MG63 (cell line): ENCODE measurements around the gene CCDC85C. TPM values are rescaled to one million over a fixed set of nuclear protein-coding genes. Genes with fewer than 3 reads are reported as not detected.
"Not testable (repeated sequence)": the region's sequence is repeated elsewhere in the genome, so short reads cannot be mapped to it uniquely, and the experiment has no call there.

Experiments used
- DNase-seq: peaks from one replicate; pipeline ENCODE4 v3.0.0-alpha.2; 2020
- H3K27me3 ChIP-seq: fragments of 250-450 bp; sonication (Bioruptor Pico); 2 replicates; pipeline ENCODE4 v1.5.1; 2020; ENCODE audit warnings: mild to moderate bottlenecking, moderate library complexity
- H3K36me3 ChIP-seq: fragments of 250-450 bp; sonication (Bioruptor Pico); 2 replicates; pipeline ENCODE4 v1.5.1; 2020; ENCODE audit warnings: mild to moderate bottlenecking, moderate library complexity
- H3K4me3 ChIP-seq: fragments of 250-450 bp; sonication (Bioruptor Pico); 2 replicates; pipeline ENCODE4 v1.5.1; 2020; ENCODE audit warnings: mild to moderate bottlenecking, moderate library complexity
- H3K9me3 ChIP-seq: fragments of 250-450 bp; sonication (Bioruptor Pico); 2 replicates; pipeline ENCODE4 v1.5.1; 2020; ENCODE audit warnings: mild to moderate bottlenecking, moderate library complexity
- total RNA-seq: library from RNA; depleted of rRNA; stranded (reverse); fragments of >200 nt; shearing (Covaris generic); gene quantifications from 2 replicates; pipeline ENCODE4 v1.2.3, GENCODE V29; 2014; ENCODE audit warnings: low replicate concordance; rRNA removed

CCDC85C gene
- total RNA-seq, result 19.9 and 22.2 TPM in 2 replicates

DNA sequence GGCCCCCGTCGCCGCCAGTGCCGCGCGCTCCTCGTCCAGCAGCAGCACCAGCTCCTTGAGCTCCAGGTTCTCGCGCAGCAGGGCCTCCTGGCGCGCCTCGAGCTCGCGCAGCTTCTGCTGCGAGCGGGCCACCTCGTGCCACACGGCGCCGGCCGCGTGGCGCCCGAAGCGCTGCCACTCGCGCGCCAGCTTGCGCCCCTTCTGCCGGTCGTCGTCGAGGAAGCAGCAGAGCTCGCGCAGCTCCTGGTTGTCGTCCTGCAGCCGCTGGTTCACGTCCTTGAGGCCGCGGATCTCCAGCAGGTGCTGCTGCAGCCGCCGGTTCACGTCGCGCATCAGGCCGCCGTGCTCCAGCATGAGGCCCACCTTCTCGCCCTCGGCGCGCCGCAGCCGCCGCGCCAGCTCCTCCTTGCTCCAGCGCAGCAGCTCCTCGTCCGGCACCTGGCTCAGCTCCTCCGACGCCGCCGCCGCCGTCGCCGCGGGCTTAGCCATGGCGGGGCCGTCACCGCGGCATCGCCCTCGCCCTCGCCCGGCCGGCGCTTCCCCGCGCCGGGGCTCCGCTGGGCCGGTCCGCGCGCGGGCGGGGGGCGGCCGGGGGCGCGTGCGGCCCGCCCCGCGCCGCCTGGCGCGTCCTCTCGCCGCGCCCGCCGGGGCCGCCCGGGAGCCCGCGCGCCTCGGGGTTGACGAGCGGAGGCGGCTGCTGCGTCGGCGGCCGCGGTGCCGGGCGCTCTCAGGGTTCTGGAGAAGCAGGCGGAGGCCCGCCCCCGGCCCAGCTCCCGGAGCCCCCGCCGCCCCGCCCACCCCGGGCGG is at the start of gene CCDC85C:
Gene CCDC85C, minus strand, starts transcription at position 737 of the 807 bp plus-strand sequence. Its CDS starts 248 bp downstream, at position 489.
- DNase-seq, result no peak
- Histone ChIP-seq H3K27me3 (no peaks in the 10 kb centered on the region), H3K4me3 (peak within 1 kb of the TSS; percentile 68), H3K36me3 (no peaks in the 10 kb centered on the region), H3K9me3 (no peaks in the 10 kb centered on the region)

DNA sequence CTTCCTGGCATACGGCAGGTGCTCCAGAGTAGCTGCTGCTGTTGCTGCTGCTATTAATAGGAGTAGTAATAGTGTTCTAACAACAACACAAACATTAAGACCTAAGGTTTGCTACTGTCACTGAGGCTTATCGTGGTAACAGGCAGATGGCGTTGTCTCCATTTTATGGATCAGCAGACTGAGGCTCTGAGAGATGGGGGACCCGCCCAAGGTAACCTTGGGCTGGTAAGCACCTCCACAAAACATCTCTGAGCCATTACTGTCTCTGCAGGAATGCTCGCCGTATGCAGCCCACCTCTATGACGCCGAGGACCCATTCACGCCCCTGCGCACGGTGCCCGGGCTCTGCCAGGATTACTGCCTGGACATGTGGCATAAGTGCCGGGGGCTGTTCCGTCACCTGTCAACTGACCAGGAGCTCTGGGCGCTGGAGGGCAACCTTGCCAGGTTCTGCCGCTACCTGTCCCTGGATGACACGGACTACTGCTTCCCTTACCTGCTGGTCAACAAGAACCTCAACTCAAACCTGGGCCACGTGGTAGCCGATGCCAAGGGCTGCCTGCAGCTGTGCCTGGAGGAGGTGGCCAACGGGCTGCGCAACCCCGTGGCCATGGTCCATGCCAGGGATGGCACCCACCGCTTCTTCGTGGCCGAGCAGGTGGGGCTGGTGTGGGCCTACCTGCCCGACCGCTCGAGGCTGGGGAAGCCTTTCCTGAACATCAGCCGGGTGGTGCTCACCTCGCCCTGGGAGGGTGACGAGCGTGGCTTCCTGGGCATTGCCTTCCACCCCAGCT is 48.1 kb upstream of the CCDC85C start:
- DNase-seq, result no peak
- Histone ChIP-seq H3K4me3 (no peak overlapping the region), H3K9me3 (no peaks in the 10 kb centered on the region; the same call in 1 of the 2 replicates), H3K27me3 (no peaks in the 10 kb centered on the region), H3K36me3 (no peaks in the 10 kb centered on the region)

DNA sequence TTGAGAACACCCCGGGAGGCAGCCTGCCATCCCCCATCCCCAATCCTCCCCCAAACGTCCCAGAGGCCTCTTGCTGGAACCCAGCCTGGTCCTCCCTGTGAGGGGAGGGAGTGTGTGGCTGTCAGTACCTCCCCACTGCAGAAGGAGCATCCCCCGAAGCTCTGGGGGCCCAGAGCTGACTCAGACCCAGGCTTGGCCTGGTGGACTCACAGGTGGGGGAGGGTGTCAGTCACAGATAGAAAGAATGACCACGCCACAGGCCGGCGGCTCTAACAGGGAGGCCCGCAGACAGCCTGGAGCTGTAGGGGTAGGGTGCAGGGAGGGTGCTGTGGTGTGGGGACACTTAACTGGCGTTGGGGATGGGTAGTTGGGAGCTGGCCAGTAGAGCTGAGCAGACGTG is 46.2 kb upstream of the CCDC85C start:
- H3K9me3 ChIP-seq, result no peaks in the 10 kb centered on the region; the same call in 1 of the 2 replicates
- H3K4me3 ChIP-seq, result no peak overlapping the region
- H3K27me3 ChIP-seq, result no peaks in the 10 kb centered on the region
- no peak for DNase-seq
- H3K36me3 ChIP-seq, result no peaks in the 10 kb centered on the region

DNA sequence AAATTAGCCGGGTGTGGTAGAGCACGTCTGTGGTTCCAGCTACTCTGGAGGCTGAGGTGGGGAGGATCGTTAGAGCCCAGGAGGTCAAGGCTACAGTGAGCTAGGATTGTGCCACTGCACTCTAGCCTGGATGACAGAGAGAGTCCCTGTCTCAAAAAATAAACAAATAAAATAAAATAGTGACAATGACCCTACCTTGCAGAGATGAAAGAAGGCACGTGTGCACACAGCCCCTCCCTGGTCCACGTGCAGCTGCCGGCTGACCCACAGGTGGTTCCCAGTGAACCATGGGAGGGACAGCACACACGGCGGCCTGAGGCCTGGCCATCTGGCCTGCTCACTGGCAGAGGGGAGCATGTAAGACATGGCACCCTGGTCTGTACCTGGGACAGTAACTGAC is 45.6 kb upstream of the CCDC85C start:
- H3K27me3 ChIP-seq, result no peaks in the 10 kb centered on the region
- no peaks in the 10 kb centered on the region; the same call in 1 of the 2 replicates for H3K9me3 ChIP-seq
- no peak for DNase-seq
- no peak overlapping the region for H3K4me3 ChIP-seq
- H3K36me3 ChIP-seq, result no peaks in the 10 kb centered on the region

DNA sequence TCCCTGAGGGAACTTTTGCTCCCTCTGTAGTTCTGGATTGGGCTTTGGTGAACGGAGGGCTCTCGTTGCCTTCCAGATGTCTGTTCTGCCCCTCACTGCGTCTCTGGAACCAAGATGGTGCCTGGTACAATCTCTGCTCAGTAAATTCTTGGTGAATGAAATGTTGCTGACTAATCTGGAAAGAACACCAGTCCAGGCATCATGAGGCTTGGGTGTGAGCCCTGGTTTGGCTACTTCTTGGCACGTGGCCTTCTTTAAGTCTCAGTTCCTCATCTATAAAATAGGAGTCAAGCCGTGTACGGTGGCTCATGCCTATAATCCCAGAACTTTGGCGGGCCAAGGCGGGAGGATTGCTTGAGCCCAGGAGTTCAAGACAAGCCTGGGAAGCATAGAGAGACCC is 45.2 kb upstream of the CCDC85C start:
- no peak overlapping the region for H3K4me3 ChIP-seq
- H3K36me3 ChIP-seq, result no peaks in the 10 kb centered on the region
- DNase-seq, result peak; percentile 77
- H3K27me3 ChIP-seq, result no peaks in the 10 kb centered on the region
- no peaks in the 10 kb centered on the region for H3K9me3 ChIP-seq

DNA sequence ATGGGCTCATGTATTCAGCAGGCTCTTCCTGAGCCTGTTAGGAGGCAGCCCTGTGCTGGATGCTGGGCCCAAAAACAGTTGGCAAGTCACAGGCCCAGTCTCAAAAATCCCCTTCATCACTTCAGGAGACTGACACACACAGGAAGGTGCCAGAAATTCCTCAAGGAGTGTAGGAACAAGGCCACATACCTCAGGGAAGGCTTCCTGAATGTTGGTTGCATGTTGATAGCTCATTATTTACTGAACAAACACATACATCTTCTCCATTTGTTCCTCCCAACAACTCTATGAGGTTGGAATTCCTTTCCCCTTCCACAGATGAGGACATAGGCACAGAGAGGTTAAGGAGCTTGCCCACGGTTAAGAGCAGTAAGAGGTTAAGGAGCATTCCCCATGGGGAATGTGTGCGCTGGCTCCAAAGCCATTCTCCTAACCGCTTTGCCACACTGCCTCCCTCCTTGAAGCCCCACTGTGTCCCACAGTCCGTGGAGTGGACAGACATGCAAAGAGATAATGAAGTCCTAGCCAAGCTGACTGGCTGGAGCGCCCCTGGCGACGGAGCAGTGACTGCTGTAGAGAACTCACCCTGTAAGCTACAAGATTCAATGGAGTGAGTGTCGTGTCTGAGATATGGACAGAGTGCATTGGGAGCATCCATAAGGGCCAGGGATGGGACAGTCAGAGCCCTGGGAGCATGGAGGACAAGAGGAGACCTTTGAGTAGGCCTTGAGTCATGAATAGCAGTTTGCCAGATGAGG is 44.2 kb upstream of the CCDC85C start:
- H3K27me3 ChIP-seq, result no peaks in the 10 kb centered on the region
- H3K4me3 ChIP-seq, result no peak overlapping the region
- H3K36me3 ChIP-seq, result no peaks in the 10 kb centered on the region
- DNase-seq, result no peak
- no peaks in the 10 kb centered on the region for H3K9me3 ChIP-seq

DNA sequence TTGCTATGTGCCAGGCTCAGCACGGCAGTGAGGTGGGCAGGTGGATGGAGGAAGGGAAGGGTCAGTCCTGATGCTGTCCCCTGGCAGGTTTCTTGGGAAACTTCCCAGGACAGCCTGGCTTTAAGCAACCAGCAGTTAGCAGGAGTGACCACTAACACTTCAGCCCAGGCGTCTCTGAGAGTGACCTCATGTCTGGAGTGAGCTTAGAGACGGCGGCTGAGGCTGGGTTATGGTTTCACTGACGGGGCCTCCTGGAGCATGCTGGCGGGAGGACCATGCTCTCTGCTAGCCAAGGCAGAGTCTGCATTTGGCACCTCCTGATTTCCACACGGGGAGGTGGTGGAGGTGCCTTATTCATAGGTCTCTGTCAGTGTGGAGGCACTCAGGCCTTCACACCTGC is 43.4 kb upstream of the CCDC85C start:
- Histone ChIP-seq H3K9me3 (no peaks in the 10 kb centered on the region), H3K27me3 (no peaks in the 10 kb centered on the region), H3K4me3 (no peak overlapping the region), H3K36me3 (no peaks in the 10 kb centered on the region)
- DNase-seq, result no peak

DNA sequence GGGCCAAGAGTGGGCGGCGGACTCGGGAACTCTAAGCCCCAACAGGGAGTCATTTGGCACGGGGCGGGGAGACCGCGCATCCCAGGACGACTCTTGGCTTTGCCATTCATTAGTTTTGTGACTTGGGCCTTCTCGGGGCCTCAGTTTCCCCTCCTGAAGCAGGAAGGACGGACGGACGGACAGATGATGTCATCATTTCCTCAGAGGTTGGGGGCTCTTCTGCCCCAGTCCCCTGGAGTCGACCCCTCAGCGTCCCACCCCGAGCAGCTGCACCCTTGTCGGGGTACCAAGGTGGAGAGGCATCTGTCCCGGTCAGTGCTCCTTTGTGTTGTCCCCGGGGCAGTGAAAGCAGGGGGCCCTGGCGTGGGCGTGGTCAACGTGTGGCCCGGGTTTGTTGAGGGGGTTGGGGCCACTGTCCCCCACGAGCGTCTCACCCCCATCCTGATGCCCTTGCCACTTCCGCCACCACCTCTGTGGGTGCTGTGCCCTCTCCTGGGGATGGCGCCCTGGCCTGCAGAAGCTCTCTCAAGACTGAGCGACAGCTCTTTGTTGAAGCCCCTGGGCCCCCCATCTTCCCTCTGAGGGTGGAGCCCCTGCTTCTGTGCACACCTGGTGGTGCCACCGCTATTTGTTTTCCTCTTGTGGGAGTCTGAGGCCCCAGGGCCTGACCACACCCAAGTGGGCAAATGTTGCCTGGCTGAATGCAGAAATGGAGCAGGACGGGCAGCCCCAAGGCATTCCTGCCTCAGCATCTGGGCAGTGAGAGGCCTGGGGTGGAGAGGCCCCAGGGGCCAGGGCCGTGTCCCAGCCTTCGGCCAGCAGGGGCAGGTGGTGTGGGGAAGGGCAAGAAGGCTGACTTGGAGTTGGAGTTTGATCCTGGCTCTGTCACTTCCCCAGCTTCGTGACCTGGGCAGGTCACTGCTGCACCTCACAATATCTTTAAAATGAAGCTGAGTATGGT is 41.8 kb upstream of the CCDC85C start:
- Histone ChIP-seq H3K27me3 (no peaks in the 10 kb centered on the region), H3K9me3 (no peaks in the 10 kb centered on the region), H3K4me3 (no peak overlapping the region), H3K36me3 (no peaks in the 10 kb centered on the region)
- DNase-seq, result no peak

DNA sequence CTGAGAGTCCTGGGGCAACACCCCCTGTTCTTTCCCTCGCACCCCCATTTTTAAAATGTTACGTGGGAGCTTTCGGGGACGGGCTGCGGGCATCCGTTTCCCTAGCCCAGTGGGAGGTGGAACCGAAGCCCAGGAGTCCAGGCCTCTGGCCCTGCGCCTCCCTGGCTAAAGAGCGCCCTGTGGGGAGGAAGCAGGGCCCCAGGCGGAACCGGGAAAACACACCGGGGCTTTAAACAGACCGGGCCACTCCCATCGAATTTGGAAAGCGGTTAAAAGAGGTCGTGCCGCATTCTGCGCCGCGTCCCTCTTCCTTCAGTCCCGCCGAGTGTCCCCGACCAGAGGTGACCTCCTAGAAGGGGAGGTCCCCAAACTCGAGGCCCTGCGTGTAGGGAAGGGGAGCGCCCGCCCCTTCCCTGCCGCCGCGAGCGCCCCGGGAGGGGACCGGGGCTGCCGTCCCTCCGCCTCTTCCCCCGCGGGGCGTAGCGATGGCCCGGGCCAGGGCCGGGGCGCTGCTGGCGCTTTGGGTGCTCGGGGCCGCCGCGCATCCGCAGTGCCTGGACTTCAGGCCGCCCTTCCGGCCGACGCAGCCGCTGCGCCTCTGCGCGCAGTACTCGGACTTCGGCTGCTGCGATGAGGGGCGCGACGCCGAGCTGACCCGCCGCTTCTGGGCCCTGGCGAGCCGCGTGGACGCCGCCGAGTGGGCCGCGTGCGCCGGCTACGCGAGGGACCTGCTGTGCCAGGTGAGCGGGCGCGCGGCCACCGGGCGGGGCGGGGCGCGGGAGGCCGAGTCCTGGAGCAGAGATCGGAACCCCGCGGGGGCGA is 40.9 kb upstream of the CCDC85C start, which contains the start of gene HHIPL1:
Gene HHIPL1, plus strand, starts transcription at position 407 of the 822 bp plus-strand sequence. Its CDS starts 79 bp downstream, at position 486.
- no peak for DNase-seq
- H3K9me3 ChIP-seq, result no peaks in the 10 kb centered on the region
- H3K4me3 ChIP-seq, result no peak within 1 kb of the TSS
- no peaks in the 10 kb centered on the region for H3K27me3 ChIP-seq
- no peaks in the 10 kb centered on the region for H3K36me3 ChIP-seq

DNA sequence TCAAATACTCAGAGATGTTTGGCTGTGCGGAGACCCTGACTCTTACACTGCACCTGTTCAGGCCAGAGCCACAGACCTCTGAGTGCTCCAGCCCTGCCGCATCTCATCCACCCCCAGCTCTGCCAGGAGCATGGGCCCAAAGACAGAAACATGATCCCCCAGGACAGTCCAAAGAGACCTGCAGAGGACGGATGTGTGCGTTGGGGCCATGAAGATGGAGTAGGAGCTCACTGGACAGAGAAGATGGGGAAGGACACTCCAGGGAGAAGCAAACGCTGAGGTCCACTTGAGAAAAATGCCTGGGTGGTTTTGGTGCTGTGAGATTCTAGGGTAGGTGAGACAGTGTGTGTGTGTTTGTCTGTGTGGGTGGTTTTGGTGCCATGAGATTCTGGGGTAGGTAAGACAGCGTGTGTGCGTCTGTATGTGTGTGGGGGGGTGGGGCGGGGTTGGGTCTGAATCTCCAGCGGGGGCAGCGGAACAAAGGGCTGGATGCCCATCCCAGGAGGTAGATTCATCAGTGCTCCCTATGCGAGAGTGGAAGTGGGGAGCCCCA is 40.1 kb upstream of the CCDC85C start:
- DNase-seq, result no peak

DNA sequence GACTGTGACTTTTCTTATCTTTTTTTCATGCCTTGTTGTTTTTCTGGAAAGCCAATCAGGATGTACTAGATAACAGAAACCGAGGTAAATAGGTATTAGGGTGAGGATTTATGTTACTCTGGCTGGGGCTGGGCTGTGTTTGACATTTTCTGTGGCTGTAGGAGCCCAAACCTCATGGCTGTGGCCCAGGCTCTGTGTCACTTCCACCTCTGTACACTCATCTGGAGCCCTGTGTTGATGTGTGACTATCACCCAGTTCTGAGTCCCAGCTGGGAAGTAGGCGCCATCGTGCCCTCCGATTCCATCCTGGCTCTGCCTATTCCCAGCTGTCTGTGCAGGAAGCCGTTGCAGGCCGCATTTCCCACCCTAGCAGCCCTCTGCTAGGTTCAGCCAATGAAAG is 39.3 kb upstream of the CCDC85C start:
- H3K36me3 ChIP-seq, result no peaks in the 10 kb centered on the region
- no peaks in the 10 kb centered on the region for H3K27me3 ChIP-seq
- no peak overlapping the region for H3K4me3 ChIP-seq
- no peaks in the 10 kb centered on the region for H3K9me3 ChIP-seq
- no peak for DNase-seq

More for the DNA sequence above, 40.1 kb upstream of the CCDC85C start:
- Histone ChIP-seq H3K27me3 (no peaks in the 10 kb centered on the region), H3K9me3 (no peaks in the 10 kb centered on the region), H3K36me3 (no peaks in the 10 kb centered on the region), H3K4me3 (no peak overlapping the region)

DNA sequence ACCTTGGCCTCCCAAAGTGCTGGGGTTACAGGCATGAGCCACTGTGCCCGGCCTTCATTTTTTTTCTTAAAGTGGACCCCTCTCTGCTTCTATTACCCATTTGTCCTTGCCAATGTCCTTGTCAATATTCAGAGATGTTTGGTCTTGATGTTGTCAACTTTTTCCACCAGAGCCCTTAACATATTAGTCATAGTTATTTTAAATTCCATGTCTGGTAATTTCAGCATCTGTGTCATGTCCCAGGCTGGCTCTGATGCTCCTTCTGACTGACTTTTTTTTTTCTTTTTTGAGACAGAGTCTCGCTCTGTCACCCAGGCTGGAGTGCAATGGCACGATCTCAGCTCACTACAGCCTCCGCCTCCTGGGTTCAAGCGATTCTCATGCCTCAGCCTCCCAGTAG is 38.8 kb upstream of the CCDC85C start:
- H3K36me3 ChIP-seq, H3K27me3 ChIP-seq, DNase-seq, H3K9me3 ChIP-seq, H3K4me3 ChIP-seq: not testable (repeated sequence)

DNA sequence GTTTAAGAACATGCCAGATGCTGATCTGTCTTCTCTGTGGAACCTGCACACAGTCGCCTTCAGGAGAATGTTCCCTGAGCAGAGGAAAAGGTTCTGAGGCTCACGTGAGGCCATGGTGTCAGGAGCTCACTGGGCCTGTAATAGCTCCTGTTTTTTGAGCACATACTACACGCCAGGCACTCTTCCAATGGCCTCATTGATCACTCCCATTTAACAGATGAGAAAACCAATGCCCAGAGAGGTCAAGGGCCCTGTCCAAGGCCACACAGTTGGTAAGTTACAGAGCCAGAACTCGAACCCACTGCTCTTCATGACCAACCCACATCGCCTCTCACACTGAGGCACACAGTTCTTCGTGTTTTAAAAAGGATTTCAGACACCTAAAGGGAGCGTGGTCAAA is 33.6 kb upstream of the CCDC85C start:
- H3K27me3 ChIP-seq, result no peaks in the 10 kb centered on the region
- no peak overlapping the region for H3K4me3 ChIP-seq
- no peaks in the 10 kb centered on the region for H3K9me3 ChIP-seq
- no peaks in the 10 kb centered on the region for H3K36me3 ChIP-seq
- DNase-seq, result no peak

DNA sequence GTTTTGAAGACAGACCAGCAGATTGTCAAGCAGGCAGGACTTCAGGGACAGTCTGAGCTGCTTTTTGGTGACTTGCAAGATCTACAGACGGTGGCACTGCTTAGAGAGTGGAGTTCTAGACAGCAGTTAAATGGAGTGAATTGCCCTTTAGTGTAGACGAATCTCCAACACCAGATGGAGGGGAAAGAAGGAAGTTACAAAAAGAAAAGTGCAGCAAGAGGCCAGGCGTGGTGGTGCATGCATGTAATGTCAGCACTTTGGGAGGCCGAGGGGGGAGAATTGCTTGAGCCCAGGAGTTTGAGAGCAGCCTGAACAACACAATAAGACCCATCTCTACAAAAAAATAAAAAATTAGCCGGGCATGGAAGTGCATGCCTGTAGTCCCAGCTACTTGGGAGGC is 32.5 kb upstream of the CCDC85C start:
- Histone ChIP-seq H3K4me3 (no peak overlapping the region), H3K9me3 (no peaks in the 10 kb centered on the region), H3K36me3 (no peaks in the 10 kb centered on the region), H3K27me3 (no peaks in the 10 kb centered on the region)
- no peak for DNase-seq

DNA sequence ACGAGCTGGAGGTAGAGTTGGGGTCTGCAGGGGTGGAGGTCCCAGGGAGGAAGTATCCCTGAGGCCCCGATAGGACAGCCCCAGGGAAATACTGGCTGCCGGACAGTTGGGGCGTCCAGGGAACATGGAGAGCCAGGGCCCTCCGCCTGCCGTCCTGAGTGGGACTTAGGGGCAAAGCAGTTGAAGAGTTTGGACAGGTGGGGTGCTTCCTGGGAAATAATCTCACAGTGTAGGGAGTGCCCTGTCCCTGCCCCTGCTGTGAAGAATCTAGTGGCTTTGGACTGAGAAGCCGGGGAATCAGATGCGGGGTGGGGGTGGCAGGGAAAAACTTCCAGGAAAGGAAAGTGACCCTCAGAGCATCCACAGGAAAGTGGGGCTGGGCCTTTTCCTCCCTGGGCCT is 31.1 kb upstream of the CCDC85C start:
- DNase-seq, result no peak
- Histone ChIP-seq H3K36me3 (no peaks in the 10 kb centered on the region), H3K9me3 (no peaks in the 10 kb centered on the region), H3K27me3 (no peaks in the 10 kb centered on the region), H3K4me3 (no peak overlapping the region)
